Measurements from ENCODE around the gene VSIR.

VSIR gene

DNA sequence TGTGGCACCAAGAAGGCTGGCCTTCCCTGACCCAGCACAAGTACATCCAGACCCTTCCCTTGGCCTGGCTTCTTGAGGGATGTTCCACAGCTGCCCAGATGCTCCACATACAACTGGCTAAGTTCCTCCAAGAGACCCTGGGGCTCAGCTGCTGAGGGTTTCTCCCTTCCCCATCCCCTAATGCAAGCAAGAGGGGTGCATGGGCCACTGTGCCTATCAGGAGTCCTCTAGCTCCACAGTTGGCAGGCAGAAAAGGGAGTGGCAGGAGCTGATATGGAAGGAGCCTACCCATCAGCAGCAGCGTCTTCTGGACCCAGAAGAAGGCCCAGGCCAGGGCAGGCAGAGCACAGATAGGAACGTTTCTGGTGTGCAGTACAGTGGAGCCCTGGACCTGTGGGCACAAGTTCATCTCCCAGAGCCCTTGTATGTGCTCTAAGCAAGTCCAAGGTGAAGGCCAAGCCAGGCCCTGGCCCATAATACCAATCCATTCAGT lies 26.2 kb downstream of the VSIR start:
- no peak for DNase-seq (ENCODE audit: low read depth in 2 of 2)

DNA sequence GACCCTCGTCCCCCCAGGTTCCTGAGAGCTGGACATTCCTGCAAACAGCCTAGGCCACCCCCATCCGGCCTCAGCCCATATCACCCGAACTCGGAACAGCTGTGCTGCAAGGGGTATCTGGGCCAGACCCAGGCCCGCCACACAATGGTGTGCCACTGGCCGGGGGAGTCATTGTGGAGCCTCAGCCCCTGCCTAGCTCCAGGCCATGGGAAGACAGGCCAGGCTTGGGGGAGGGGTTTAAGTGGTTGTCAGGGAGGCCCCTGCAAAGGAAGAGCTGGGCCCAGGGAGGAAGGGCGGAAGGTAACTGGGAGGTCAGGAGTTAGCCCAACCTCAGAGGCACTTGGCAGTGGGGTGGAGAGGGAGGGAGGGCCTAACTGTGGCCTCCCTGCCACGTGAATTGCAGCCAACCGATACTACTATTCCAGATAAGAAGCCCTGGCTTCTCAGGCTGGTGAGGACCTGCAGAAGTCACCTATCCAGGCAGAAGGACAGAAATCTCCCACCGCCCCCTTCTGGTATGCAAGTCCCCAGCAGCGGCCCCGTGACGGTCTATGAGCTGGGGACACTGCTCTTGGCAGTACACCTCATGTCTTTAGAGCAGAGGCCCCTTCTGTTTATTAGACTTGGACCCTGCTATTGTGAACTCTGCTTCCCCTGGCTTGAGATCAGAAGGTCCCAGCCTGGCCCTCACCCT lies 26.8 kb downstream of the VSIR start:
- DNase-seq (ENCODE audit: low read depth in 2 of 2), result no peak

GRCh38 chr10:71745664-71746250 lies 27.6 kb downstream of the VSIR start:
- no peak for DNase-seq (ENCODE audit: low read depth in 2 of 2)

DNA sequence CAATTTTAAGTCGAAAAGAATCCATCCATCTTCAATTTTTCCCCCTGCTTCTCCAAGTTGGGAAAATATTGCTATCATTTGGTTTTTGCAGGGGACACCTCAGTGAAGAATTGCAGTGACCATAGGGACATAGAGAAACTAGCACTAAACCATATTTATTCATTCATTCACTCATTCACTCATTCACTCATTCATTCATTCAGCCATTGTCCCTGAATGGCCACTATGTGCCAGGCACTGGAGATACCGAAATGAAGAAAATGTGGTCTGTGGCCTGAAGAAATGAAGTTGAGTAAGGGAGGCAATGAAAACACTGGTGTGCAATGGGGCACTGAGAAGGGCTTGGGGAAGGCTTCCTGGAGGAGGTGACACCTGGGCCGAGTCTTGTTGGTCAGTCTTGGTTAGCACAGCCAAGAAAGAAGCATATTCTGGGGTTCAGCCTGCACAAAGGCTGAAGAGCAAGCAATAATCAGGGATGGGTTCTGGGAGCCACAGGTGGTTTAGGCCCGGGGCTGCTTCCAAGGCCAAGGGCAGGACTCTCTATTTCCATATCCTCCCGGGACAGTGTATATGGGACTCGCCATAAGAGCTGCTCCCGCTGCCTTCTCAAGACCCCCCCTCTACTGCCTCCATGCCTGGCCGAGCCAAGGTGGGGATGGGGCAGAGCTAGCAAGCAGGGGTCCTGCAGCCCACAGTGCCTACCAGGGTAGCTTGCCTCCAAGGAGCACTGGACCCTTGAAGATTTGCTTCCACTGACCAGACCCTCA lies 28.2 kb downstream of the VSIR start:
- no peak for DNase-seq (ENCODE audit: low read depth in 2 of 2)

- no peak for DNase-seq (ENCODE audit: low read depth in 2 of 2)
Observed at GRCh38 chr10:71743866-71744265, 29.5 kb downstream of the VSIR start.

GRCh38 chr10:71743089-71743838 lies 30.1 kb downstream of the VSIR start:
- DNase-seq (ENCODE audit: low read depth in 2 of 2), result no peak

DNA sequence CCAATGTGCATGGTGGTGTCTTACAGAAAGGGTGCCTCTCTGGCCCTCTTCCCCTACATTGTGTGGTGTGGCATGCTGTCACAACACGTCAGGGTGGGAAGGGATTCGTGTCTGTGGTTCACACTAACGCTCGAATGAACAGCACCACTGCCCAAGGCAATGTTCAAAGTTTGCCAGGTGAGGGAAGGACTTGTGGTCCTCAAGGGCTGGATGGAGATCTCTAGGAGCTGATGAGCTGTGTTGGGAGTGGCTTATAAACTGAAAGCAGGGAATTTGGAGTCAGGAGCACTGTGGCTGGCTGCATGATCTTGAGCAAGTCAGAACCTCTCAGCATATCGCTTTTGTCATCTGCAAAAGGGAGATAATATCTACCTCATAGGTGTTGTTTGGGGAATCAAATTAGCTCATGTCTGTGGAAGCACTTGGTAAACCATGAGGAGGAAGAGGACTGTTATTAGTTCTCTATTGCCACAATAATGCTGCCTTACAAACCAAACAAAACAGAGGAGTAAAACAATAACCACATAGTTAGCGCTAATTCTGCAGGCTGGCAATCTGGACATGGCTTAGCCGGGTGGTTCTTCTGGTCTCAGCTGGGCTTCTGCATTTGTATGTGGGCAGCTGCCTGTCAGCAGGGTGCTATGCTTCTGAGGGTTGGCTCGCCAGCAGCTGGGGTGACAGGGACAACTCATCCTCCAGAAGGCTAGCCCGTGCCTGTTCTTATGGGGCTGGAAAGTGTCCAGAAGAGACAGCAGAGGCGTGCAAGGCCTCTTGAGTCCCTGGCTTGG lies 30.8 kb downstream of the VSIR start:
- DNase-seq (ENCODE audit: low read depth in 2 of 2), result no peak

DNA sequence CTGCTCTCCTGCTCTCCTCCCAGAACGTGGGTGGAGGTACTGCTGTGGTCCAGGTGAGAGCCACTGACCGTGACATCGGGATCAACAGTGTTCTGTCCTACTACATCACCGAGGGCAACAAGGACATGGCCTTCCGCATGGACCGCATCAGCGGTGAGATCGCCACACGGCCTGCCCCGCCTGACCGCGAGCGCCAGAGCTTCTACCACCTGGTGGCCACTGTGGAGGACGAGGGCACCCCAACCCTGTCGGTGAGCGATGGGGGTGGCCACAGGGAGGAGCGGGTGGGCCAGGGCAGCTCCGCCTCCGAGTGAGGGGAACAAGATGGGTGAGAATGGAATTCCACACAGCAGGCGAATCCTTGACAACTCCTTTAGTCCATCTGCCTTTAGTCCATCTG lies 31.6 kb downstream of the VSIR start:
- no peak for DNase-seq (ENCODE audit: low read depth in 2 of 2)

- DNase-seq (ENCODE audit: low read depth in 2 of 2), result no peak
Observed at GRCh38 chr10:71741029-71741428, 32.3 kb downstream of the VSIR start.

GRCh38 chr10:71740069-71740653 lies 33.2 kb downstream of the VSIR start:
- DNase-seq (ENCODE audit: low read depth in 2 of 2), result no peak

- DNase-seq (ENCODE audit: low read depth in 2 of 2), result no peak
Observed at GRCh38 chr10:71739358-71739900, 33.9 kb downstream of the VSIR start.

GRCh38 chr10:71737834-71738197 lies 35.5 kb downstream of the VSIR start:
- no peak for DNase-seq (ENCODE audit: low read depth in 2 of 2)

GRCh38 chr10:71737001-71737833 lies 36.1 kb downstream of the VSIR start:
- DNase-seq (ENCODE audit: low read depth in 2 of 2), result no peak

GRCh38 chr10:71736570-71736952 lies 36.8 kb downstream of the VSIR start:
- DNase-seq (ENCODE audit: low read depth in 2 of 2), result no peak

- DNase-seq (ENCODE audit: low read depth in 2 of 2), result peak in 1 of 2 donors; percentile 47
Observed at GRCh38 chr10:71735709-71736569, 37.4 kb downstream of the VSIR start.

DNA sequence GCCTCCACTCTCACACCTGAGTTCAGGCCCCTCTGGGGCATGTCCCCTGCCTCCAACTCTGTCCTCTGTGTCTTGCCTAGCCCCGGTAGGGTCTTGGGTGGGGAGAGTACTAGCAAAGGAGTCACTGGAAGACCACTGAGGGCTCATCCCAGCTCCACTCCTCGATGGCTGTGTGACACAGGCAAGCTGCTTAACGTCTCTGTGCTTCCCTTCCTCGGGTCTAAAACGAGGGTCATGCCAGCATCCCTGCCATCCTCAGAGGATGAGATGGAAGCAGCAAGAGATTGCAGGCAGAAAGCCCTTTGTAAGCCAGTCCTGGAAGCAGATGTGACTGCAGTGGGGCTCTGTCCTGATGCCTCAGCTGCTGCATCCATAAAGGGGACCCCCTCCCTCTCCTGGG lies 38.5 kb downstream of the VSIR start:
- DNase-seq (ENCODE audit: low read depth in 2 of 2), result no peak

DNA sequence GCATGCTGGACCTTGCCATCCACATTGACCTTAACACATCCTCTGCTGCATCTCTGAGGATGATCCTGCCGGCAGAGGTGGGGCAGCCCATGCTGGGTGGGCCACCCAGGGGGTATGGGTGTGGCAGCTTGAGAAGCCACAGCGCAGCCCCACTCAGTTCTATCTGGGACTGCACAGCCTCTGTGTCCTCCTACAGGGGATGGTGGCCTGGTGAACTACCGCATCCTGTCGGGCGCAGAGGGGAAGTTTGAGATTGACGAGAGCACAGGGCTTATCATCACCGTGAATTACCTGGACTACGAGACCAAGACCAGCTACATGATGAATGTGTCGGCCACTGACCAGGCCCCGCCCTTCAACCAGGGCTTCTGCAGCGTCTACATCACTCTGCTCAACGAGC lies 41.5 kb downstream of the VSIR start:
- no peak for DNase-seq (ENCODE audit: low read depth in 2 of 2)

GRCh38 chr10:71729161-71729636 lies 44.1 kb downstream of the VSIR start:
- no peak for DNase-seq (ENCODE audit: low read depth in 2 of 2)

All from stimulated activated CD4-positive, alpha-beta T cell treated with anti-CD3 and anti-CD28 coated beads, Interleukin-1b, Interleukin-23, amount 100 ng/mL, for 4 hours (primary cell).